ENCODE measurements around the gene ADAT1. TPM values are rescaled to one million over a fixed set of nuclear protein-coding genes. Genes with fewer than 3 reads are reported as not detected.

Gene ADAT1
- total RNA-seq, result 25.7 and 28.1 TPM in 2 replicates

DNA sequence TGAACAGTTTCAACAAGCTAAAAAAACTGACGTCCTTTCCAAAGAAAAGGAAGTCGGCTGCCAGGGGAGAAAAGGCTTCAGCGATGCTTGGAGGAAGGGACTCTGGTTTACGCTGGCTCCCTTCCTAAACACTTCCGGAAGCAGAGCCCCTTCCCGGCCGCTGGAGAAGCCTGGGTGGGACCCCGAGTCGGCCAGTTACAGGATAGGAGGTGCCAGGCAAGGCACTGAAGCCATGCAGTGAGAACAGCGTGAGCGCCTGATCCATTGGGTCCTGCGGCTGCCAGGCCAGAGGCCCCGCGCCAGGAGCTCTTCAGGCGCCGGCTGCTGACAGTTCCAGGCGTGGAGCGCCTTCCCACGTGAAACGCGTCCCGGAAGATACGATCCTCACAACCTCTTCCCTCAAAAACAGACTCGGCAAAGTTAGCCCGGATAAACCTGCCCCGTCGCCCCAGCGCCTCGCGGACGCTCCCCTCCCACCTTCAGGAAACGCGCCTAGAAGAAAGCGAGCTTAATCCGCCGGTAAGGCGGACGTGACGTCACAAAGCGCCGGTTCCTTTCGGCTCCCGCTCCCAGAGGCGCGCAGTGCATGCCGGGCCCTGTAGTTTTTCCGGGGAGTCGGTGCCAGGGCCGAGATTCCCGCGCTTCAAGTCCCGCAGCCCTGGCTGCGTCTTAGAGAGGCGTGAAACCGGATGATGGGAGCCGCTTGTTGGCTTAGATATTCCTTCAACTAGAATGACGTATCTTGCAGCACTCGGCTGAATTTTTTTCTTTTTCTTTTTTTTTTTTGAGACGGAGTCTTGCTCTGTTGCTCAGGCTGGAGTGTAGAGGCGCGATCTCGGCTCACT lies at the start of gene ADAT1:
ADAT1 (minus strand) TSS at position 521 of the 845 bp plus-strand sequence. CDS start 2,482 bp downstream, outside the sequence.

DNA sequence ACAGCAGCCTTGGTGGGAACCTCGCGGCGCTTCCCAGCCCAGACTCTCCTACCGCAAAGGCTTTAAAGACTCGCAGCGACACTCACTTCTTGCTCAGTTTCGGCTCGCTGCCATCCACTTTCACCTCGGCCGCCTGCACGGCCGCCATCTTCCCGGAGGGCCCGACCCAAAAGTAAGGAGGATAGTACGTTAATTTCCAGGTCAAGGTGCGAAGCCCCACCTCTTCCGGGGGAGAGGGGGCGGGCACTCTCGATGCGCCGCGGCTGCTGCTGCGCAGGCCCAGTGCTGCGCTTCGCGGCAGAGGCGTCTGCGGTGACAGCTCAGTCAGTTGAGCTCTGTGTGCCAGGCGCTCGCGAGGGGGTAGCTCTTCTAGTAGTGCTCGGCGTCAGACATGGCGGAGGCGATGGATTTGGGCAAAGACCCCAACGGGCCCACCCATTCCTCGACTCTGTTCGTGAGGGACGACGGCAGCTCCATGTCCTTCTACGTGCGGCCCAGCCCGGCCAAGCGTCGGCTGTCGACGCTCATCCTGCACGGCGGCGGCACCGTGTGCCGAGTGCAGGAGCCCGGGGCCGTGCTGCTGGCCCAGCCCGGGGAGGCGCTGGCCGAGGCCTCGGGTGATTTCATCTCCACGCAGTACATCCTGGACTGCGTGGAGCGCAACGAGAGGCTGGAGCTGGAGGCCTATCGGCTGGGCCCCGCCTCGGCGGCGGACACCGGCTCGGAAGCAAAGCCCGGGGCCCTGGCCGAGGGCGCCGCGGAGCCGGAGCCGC lies 24.6 kb upstream of the ADAT1 start, which contains the start of the genes KARS1 and TERF2IP:
KARS1 (minus strand) TSS at position 174 of the 773 bp plus-strand sequence; CDS start at position 148, 26 bp downstream.
TERF2IP (plus strand) TSS at position 282 of the 773 bp plus-strand sequence; CDS start at position 392, 110 bp downstream.

DNA sequence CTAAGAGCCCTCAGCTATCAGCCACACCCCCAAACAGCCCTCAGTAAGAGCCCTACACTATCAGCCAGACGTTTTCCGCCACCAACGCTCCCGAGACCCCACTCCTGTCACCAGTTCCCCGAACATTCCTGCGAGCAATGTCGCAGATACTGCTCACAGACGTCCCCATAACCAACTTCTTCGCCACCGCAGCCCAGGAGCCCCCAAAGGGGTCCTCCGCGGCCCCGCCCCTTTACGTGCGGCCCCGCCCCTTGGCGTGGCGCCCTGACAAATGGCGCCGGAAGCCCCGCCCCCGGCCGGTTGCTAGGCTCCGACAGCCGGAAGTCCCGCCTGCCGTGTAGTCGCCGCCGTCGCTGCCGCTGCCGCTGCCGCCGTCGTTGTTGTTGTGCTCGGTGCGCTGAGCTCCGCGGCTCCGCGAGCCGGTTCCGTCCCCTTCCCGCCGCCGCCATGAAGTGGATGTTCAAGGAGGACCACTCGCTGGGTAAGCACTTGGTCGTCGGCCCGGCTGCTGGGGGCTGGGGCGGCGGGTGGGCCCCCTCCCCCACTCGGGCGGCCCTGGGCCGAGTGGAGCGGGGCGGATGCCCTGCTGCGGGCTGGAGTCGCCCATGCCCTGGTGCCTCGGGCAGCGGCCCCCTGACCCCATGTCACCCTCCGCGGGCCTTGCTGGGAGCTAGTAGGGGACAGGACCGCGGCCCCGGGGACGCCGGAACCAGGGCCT lies 56.9 kb downstream of the ADAT1 start, which contains the start of gene GABARAPL2:
GABARAPL2 (plus strand) TSS at position 340 of the 718 bp plus-strand sequence; CDS start at position 448, 108 bp downstream.

GRCh38 chr16:75555707-75556430 lies 67.2 kb downstream of the ADAT1 start, which contains the start of gene TMEM231:
TMEM231 (minus strand) TSS chr16:75556252; CDS start chr16:75556209, 43 bp downstream.

Other genes starting within 250 kb of the ADAT1 start
- 78.0 and 88.0 TPM in 2 replicates for gene CFDP1, start 189.8 kb downstream of the ADAT1 start, total RNA-seq
- gene TMEM170A, start 158.6 kb downstream of the ADAT1 start, total RNA-seq, result 7.4 and 8.5 TPM in 2 replicates
- gene CHST6, start 127.8 kb downstream of the ADAT1 start, total RNA-seq, result 0.09 and 0.16 TPM in 2 replicates
- not detected in 2 replicates for gene CHST5, start 87.2 kb downstream of the ADAT1 start, total RNA-seq
- gene TMEM231, start 67.0 kb downstream of the ADAT1 start, total RNA-seq, result 8.2 and 14.5 TPM in 2 replicates
- gene GABARAPL2, start 56.9 kb downstream of the ADAT1 start, total RNA-seq, result 31.1 and 38.0 TPM in 2 replicates
- gene KARS1, start 24.4 kb upstream of the ADAT1 start, total RNA-seq, result 103 and 115 TPM in 2 replicates
- 24.2 and 38.9 TPM in 2 replicates for gene TERF2IP, start 24.5 kb upstream of the ADAT1 start, total RNA-seq
- gene CPHXL2, start 53.7 kb upstream of the ADAT1 start, total RNA-seq, result not detected in 2 replicates
- not detected in 2 replicates for gene DUXB, start 78.2 kb upstream of the ADAT1 start, total RNA-seq
- gene CPHXL, start 103.2 kb upstream of the ADAT1 start, total RNA-seq, result not detected in 2 replicates